GM10248 (cell line): ENCODE data around the gene GPATCH8.
A peak's percentile ranks its signal among the peaks of the same experiment; 100 is the strongest.

Experiments used
- CTCF ChIA-PET: fragments of 300-600 bp; sonication (Branson Sonifier 250); formaldehyde crosslinking; extraction: SDS; loops from one replicate; lab custom pipeline; 2021; ENCODE audit warnings: antibody characterized with exemption; lab: Yijun Ruan, JAX
- POLR2A ChIA-PET: fragments of 350-650 bp; sonication (Branson Sonifier 250); formaldehyde crosslinking; extraction: SDS; loops from one replicate; lab custom pipeline; 2020; ENCODE audit warnings: antibody characterized with exemption; lab: Yijun Ruan, JAX
- DNase-seq: peaks from one replicate; pipeline ENCODE4 v3.0.0; 2012; ENCODE audit errors: extremely low spot score
- CTCF ChIP-seq: IDR thresholded peaks from 2 replicates; pipeline ENCODE4 v1.5.1; 2012; ENCODE audit warnings: mild to moderate bottlenecking, low read depth; ENCODE audit errors: extremely low read depth, missing control alignments, control extremely low read depth

The GPATCH8 gene

GRCh38 chr17:44503147-44504029, at the start of gene GPATCH8:
GPATCH8 (minus strand) TSS chr17:44503406; CDS start chr17:44503370, 36 bp downstream.
- CTCF ChIA-PET: interaction anchor here (0.8 to 2.2 kb wide), 6 partner anchors 17 to 292 kb away, joined by 3 to 14 read pairs (median 3); no protein-coding TSS in a partner anchor
- DNase-seq: peak; percentile 100
- no peak for TF ChIP-seq CTCF
- POLR2A ChIA-PET: interaction anchor here (0.5 to 0.7 kb wide), 3 partner anchors 12 to 28 kb away, joined by 3 to 6 read pairs (median 5); no protein-coding TSS in a partner anchor

- ChIA-PET POLR2A (no interaction called here), CTCF (no interaction called here)
- no peak for DNase-seq
- TF ChIP-seq CTCF: no peak
Measured at GRCh38 chr17:44552361-44552760, 49.2 kb upstream of the GPATCH8 start.

- POLR2A ChIA-PET: no interaction called here
- no peak for TF ChIP-seq CTCF
- CTCF ChIA-PET: interaction anchor here (1.8 to 2.0 kb wide), 2 partner anchors 16 kb away, joined by 5 to 6 read pairs; no protein-coding TSS in a partner anchor
- DNase-seq: no peak
Measured at GRCh38 chr17:44549686-44550085, 46.5 kb upstream of the GPATCH8 start.

GRCh38 chr17:44548376-44549230, 45.4 kb upstream of the GPATCH8 start:
- DNase-seq: no peak
- CTCF ChIA-PET: interaction anchor here (0.9 to 3.3 kb wide), 5 partner anchors 8 to 185 kb away, joined by 3 to 14 read pairs (median 3); partner anchors contain the start of genes FAM171A2 and FZD2
- POLR2A ChIA-PET: no interaction called here
- no peak for TF ChIP-seq CTCF

GRCh38 chr17:44547625-44548267, 44.5 kb upstream of the GPATCH8 start:
- TF ChIP-seq CTCF: no peak
- ChIA-PET POLR2A (no interaction called here), CTCF (interaction anchor here (1.4 to 3.3 kb wide), 6 partner anchors 9 to 25 kb away, joined by 3 to 14 read pairs (median 4); partner anchors contain the start of gene FZD2)
- no peak for DNase-seq
